OCI-LY1 (cell line): ENCODE data around the gene PCDHGA6.

Experiments
- H2AFZ ChIP-seq: fragments of 200-600 bp; sonication (generic), shearing (Covaris generic); 2 replicates; pipeline ENCODE4 v1.6.0; 2014; ENCODE audit warnings: antibody characterized with exemption, mild to moderate bottlenecking, low read length
- H3F3A ChIP-seq: fragments of 200-600 bp; sonication (generic), shearing (Covaris generic); 2 replicates; pipeline ENCODE4 v1.6.0; 2014; ENCODE audit warnings: mild to moderate bottlenecking, antibody characterized with exemption, low read length, moderate library complexity; ENCODE audit not compliant: insufficient read depth
- H3K27ac ChIP-seq: fragments of 200-600 bp; sonication (generic); 2 replicates; pipeline ENCODE4 v1.5.1; 2014; ENCODE audit warnings: low read length, mixed run types, mild to moderate bottlenecking, low read depth; ENCODE audit not compliant: poor library complexity, severe bottlenecking
- H3K27me3 ChIP-seq: fragments of 200-600 bp; sonication (generic); 2 replicates; pipeline ENCODE4 v1.6.0; 2014; ENCODE audit warnings: antibody characterized with exemption, mild to moderate bottlenecking, low read length, moderate library complexity; ENCODE audit not compliant: insufficient read depth
- H3K36me3 ChIP-seq: fragments of 200-600 bp; sonication (generic); 2 replicates; pipeline ENCODE4 v1.6.1; 2014; ENCODE audit warnings: mild to moderate bottlenecking, antibody characterized with exemption, low read length, moderate library complexity, mixed read lengths; ENCODE audit not compliant: insufficient read depth
- H3K4me1 ChIP-seq: fragments of 200-600 bp; sonication (generic); 2 replicates; pipeline ENCODE4 v1.5.1; 2014; ENCODE audit warnings: mild to moderate bottlenecking, low read length, moderate library complexity; ENCODE audit not compliant: insufficient read depth, severe bottlenecking
- H3K4me2 ChIP-seq: fragments of 200-600 bp; sonication (generic), shearing (Covaris generic); 2 replicates; pipeline ENCODE4 v1.6.1; 2014; ENCODE audit warnings: low read length
- H3K4me3 ChIP-seq: fragments of 200-600 bp; sonication (generic); 2 replicates; pipeline ENCODE4 v1.5.1; 2014; ENCODE audit warnings: low read length, low read depth, mild to moderate bottlenecking, mixed read lengths; ENCODE audit not compliant: poor library complexity, severe bottlenecking
- H3K79me2 ChIP-seq: fragments of 200-600 bp; shearing (Covaris generic); 2 replicates; pipeline ENCODE4 v1.6.1; 2016; ENCODE audit warnings: mixed run types, low read length, mixed read lengths; ENCODE audit not compliant: insufficient read depth
- H3K9ac ChIP-seq: fragments of 200-600 bp; sonication (generic), shearing (Covaris generic); 2 replicates; pipeline ENCODE4 v1.6.1; 2014; ENCODE audit warnings: mild to moderate bottlenecking, low read length, mixed read lengths
- H3K9me2 ChIP-seq: fragments of 200-600 bp; sonication (generic), shearing (Covaris generic); 2 replicates; pipeline ENCODE4 v1.6.1; 2014; ENCODE audit warnings: low read depth, mild to moderate bottlenecking, low read length, mixed read lengths
- H3K9me3 ChIP-seq: fragments of 200-600 bp; shearing (Covaris generic); 2 replicates; pipeline ENCODE4 v1.6.1; 2014; ENCODE audit warnings: low read length, mixed read lengths
- H4K20me1 ChIP-seq: fragments of 200-600 bp; sonication (generic), shearing (Covaris generic); 2 replicates; pipeline ENCODE4 v1.6.0; 2016; ENCODE audit warnings: mild to moderate bottlenecking, low read length; ENCODE audit not compliant: insufficient read depth
- CTCF ChIP-seq: fragments of 200-600 bp; sonication (generic), shearing (Covaris generic); IDR thresholded peaks from 2 replicates; pipeline ENCODE4 v1.5.1; 2017; ENCODE audit warnings: mild to moderate bottlenecking, antibody characterized with exemption, low read length, moderate library complexity, mixed read lengths
- EZH2 ChIP-seq: fragments of 200-600 bp; sonication (generic), shearing (Covaris generic); IDR thresholded peaks from 2 replicates; pipeline ENCODE4 v1.8.0; 2017; ENCODE audit warnings: borderline replicate concordance, mixed run types, mild to moderate bottlenecking, antibody characterized with exemption, low read length, moderate library complexity, mixed read lengths

The PCDHGA6 gene

DNA sequence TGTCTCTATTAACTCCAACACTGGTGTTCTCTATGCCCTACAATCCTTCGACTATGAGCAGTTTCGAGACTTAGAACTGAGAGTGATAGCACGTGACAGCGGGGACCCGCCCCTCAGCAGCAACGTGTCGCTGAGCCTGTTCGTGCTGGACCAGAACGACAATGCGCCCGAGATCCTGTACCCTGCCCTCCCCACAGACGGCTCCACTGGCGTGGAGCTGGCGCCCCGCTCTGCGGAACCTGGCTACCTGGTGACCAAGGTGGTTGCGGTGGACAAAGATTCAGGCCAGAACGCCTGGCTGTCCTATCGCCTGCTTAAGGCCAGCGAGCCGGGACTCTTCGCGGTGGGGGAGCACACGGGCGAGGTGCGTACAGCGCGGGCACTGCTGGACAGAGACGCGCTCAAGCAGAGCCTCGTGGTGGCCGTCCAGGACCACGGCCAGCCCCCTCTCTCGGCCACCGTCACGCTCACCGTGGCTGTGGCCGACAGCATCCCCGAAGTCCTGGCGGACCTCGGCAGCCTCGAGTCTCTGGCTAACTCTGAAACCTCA lies 49.1 kb downstream of the PCDHGA6 start:
- H2AFZ ChIP-seq = no peak overlapping the region
- no peaks in the 10 kb centered on the region for H4K20me1 ChIP-seq
- peaks cover 21% of the 10 kb centered on the region for H3K9me3 ChIP-seq
- no peaks in the 10 kb centered on the region for H3K79me2 ChIP-seq
- no peaks in the 10 kb centered on the region for H3K4me1 ChIP-seq
- no peaks in the 10 kb centered on the region for H3K36me3 ChIP-seq
- H3K4me3 ChIP-seq = no peak overlapping the region
- no peak overlapping the region for H3K27ac ChIP-seq
- H3K9me2 ChIP-seq = no peaks in the 10 kb centered on the region
- H3F3A ChIP-seq = no peaks in the 10 kb centered on the region
- no peak overlapping the region for H3K4me2 ChIP-seq
- H3K9ac ChIP-seq = no peak overlapping the region
- no peak for TF ChIP-seq EZH2
- no peak for TF ChIP-seq CTCF
- H3K27me3 ChIP-seq = no peaks in the 10 kb centered on the region

- Histone ChIP-seq H3K36me3 (no peaks in the 10 kb centered on the region), H3K4me2 (no peak overlapping the region), H3K27me3 (no peaks in the 10 kb centered on the region), H3K79me2 (no peaks in the 10 kb centered on the region), H2AFZ (no peak overlapping the region), H3K4me3 (no peak overlapping the region), H3K9me2 (no peaks in the 10 kb centered on the region), H3K9me3 (no peaks in the 10 kb centered on the region), H3K9ac (no peak overlapping the region), H3K4me1 (peaks cover 6% of the 10 kb centered on the region), H4K20me1 (no peaks in the 10 kb centered on the region), H3F3A (no peaks in the 10 kb centered on the region), H3K27ac (no peak overlapping the region)
- TF ChIP-seq EZH2 = no peak
- no peak for TF ChIP-seq CTCF
Measured at GRCh38 chr5:141427783-141428426, 54.2 kb downstream of the PCDHGA6 start.
